AG10803 (cell line): Measurements from ENCODE around the gene UGT1A4.

Experiments used
- DNase-seq: peaks from one replicate; pipeline ENCODE4 v3.0.0; 2010; ENCODE audit warnings: low read depth
- H3K4me3 ChIP-seq: 2 replicates; pipeline ENCODE4 v1.5.1; 2011; ENCODE audit warnings: mild to moderate bottlenecking, low read length, control low read depth
- CTCF ChIP-seq: conservative IDR thresholded peaks from 2 replicates; pipeline ENCODE4 v1.5.1; 2011; ENCODE audit warnings: mild to moderate bottlenecking, low read length, control low read depth, inconsistent platforms

The UGT1A4 gene

DNA sequence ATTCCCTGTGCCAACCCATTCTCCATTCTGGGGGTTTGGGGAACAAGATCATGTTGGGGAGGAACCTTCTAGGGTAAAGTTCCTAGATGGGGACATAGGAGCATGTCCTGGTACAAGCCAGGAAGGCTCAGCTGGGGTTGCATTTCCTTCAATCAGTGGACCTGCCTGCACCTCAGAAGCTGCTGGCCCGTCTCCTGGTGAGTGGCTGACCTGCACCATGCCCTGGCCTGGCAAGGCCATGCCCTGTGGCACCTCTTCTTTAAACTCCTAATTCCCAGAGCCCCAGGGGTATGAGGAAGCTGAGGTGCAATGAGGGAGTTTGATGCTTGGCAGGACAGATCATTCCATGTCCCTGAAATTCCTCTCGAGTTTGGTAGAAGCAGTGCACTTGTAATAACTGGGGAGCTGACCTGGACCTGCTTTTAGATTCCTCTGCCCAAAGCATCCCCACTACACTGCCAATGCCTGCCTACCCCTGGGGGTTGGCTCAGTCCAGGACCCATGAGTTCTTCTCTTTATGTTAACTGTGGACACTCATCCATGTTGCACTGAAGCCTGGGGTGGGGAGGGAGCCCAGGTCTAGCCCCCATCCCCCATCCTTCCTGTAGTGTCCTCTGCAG lies 84.9 kb downstream of the UGT1A4 start:
- no peak overlapping the region for H3K4me3 ChIP-seq
- no peak for DNase-seq
- no peak for TF ChIP-seq CTCF

DNA sequence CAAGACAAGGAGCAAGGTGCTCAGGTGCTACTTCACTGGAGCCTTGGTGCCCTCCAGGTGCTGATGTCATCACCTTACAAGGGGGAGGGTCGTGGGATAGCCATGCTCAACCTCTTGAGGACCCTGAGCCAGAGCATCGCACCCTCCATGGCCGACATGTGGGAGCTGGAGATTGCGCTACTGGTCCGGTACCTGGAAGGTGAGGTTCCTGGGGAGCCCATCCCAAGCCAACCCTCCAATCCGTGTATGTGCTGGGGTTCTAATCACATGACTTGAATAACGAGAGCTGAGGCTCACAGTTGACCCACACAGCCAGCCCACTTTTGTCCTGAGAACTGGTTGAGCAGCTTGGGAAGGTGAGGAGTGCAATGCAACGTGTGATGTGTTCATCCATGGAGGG lies 85.5 kb downstream of the UGT1A4 start:
- no peak for DNase-seq
- H3K4me3 ChIP-seq, result no peak overlapping the region
- TF ChIP-seq CTCF, result no peak

DNA sequence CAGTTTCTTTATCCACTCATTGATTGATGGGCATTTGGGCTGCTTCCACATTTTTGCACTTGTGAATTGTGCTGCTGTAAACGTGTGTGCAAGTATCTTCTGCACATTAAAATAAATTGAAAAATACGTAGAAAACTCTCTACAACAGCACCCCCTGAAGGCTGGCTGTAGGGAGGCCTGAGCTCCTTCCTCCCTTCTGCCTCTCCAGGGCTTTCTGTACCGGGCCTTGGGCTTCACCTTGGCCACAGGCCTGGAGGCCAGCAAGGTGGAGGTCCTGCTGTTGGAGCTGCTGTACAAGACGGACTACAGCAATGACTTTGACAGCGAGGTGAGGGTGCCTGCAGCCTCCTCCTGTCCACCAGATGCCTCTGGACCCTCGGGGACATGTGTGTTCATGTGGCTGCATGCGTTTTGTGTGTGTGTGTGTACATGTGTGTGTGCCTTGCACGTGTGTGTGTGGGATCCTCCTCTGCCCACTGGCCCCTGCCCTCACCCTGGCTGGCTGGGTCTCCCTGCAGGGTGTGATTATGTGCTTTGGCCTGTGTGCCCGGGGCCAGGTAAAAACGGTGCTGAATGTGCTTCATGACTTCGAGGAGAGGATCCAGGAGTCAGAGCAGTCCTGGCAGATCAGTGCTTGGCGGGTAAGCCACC lies 88.8 kb downstream of the UGT1A4 start:
- DNase-seq, result no peak
- no peak for TF ChIP-seq CTCF
- H3K4me3 ChIP-seq, result no peak overlapping the region

- H3K4me3 ChIP-seq, result no peak overlapping the region
- no peak for DNase-seq
- no peak for TF ChIP-seq CTCF
These were observed 89.7 kb downstream of the UGT1A4 start for GRCh38 chr2:233807966-233808935.

GRCh38 chr2:233810385-233810784 lies 91.8 kb downstream of the UGT1A4 start:
- no peak for TF ChIP-seq CTCF
- H3K4me3 ChIP-seq, result no peak overlapping the region
- DNase-seq, result no peak

- TF ChIP-seq CTCF, result no peak
- H3K4me3 ChIP-seq, result no peak overlapping the region
- DNase-seq, result no peak
These were observed 92.6 kb downstream of the UGT1A4 start for GRCh38 chr2:233811087-233811486.
